Measurements from ENCODE around the gene RNF227. TPM values are rescaled to one million over a fixed set of nuclear protein-coding genes. Genes with fewer than 3 reads are reported as not detected.
"Not testable (repeated sequence)": the region's sequence is repeated elsewhere in the genome, so short reads cannot be mapped to it uniquely, and the experiment has no call there.

The RNF227 gene
- total RNA-seq, 1 donor from 2014 or later = 8.0 TPM

- Histone ChIP-seq H3K9me3 (no peaks in the 10 kb centered on the region), H3K27ac (peak overlapping the region; percentile 74), H3K4me1 (peaks cover 6% of the 10 kb centered on the region), H3K4me3 (no peak overlapping the region), H3K36me3 (no peaks in the 10 kb centered on the region), H3K27me3 (no peaks in the 10 kb centered on the region)
- no peak for DNase-seq
- intact Hi-C loops (cut with DNase I) = no loop called here
- peak; percentile 25 for ATAC-seq
- TF ChIP-seq, protein P1, sequence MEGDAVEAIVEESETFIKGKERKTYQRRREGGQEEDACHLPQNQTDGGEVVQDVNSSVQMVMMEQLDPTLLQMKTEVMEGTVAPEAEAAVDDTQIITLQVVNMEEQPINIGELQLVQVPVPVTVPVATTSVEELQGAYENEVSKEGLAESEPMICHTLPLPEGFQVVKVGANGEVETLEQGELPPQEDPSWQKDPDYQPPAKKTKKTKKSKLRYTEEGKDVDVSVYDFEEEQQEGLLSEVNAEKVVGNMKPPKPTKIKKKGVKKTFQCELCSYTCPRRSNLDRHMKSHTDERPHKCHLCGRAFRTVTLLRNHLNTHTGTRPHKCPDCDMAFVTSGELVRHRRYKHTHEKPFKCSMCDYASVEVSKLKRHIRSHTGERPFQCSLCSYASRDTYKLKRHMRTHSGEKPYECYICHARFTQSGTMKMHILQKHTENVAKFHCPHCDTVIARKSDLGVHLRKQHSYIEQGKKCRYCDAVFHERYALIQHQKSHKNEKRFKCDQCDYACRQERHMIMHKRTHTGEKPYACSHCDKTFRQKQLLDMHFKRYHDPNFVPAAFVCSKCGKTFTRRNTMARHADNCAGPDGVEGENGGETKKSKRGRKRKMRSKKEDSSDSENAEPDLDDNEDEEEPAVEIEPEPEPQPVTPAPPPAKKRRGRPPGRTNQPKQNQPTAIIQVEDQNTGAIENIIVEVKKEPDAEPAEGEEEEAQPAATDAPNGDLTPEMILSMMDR (IDR thresholded peaks at IDR 0.05) = no peak
These were observed 39.5 kb upstream of the RNF227 start for GRCh38 chr17:7955414-7956227.

GRCh38 chr17:7953266-7953665, 37.2 kb upstream of the RNF227 start:
- H3K27ac ChIP-seq; DNase-seq; intact Hi-C loops (cut with DNase I); ATAC-seq; H3K4me1 ChIP-seq; H3K27me3 ChIP-seq; H3K9me3 ChIP-seq: not testable (repeated sequence)
- Histone ChIP-seq H3K4me3 (peak overlapping the region; percentile 35), H3K36me3 (peaks cover 18% of the 10 kb centered on the region)

GRCh38 chr17:7951143-7951792, 35.2 kb upstream of the RNF227 start:
- Histone ChIP-seq H3K36me3 (peaks cover 38% of the 10 kb centered on the region), H3K4me1 (peaks cover 4% of the 10 kb centered on the region), H3K4me3 (peak overlapping the region; percentile 35), H3K27ac (peak overlapping the region; percentile 55), H3K27me3 (no peaks in the 10 kb centered on the region), H3K9me3 (no peaks in the 10 kb centered on the region)
- intact Hi-C loops (cut with DNase I) = no loop called here
- no peak for DNase-seq
- ATAC-seq = peak; percentile 56
- TF ChIP-seq, protein P1 (IDR thresholded peaks at IDR 0.05) = no peak

DNA sequence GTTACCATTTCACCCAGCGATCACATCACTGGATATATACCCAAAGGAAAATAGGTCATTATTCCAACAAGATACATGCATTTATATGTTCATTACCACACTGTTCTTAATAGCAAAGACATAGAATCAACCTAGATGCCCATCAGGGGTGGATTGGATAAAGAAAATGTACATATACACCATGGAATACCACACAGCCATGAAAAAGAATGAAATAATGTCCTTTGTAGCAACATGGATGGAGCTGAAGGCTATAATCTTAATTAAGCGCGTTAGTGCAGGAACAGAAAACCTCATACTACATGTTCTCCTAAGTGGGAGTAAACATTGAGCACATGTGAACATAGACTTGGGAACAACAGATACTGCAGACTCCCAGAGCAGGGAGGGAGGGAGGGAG, 34.5 kb upstream of the RNF227 start:
- no peak for ATAC-seq
- Histone ChIP-seq H3K4me3 (no peak overlapping the region), H3K9me3 (no peaks in the 10 kb centered on the region), H3K36me3 (peaks cover 45% of the 10 kb centered on the region), H3K27me3 (no peaks in the 10 kb centered on the region), H3K27ac (peak overlapping the region; percentile 30), H3K4me1 (no peaks in the 10 kb centered on the region)
- TF ChIP-seq, protein P1 (IDR thresholded peaks at IDR 0.05) = no peak
- intact Hi-C loops (cut with DNase I) = no loop called here
- DNase-seq = no peak

GRCh38 chr17:7947651-7948050, 31.6 kb upstream of the RNF227 start:
- ATAC-seq (no peak), DNase-seq (no peak)
- intact Hi-C loops (cut with DNase I) = no loop called here
- H3K4me3 ChIP-seq = no peak overlapping the region
- TF ChIP-seq, protein P1 (IDR thresholded peaks at IDR 0.05) = no peak
- no peak overlapping the region for H3K27ac ChIP-seq
- no peaks in the 10 kb centered on the region for H3K9me3 ChIP-seq
- H3K4me1 ChIP-seq = no peaks in the 10 kb centered on the region
- no peaks in the 10 kb centered on the region for H3K27me3 ChIP-seq
- peaks cover 72% of the 10 kb centered on the region for H3K36me3 ChIP-seq

DNA sequence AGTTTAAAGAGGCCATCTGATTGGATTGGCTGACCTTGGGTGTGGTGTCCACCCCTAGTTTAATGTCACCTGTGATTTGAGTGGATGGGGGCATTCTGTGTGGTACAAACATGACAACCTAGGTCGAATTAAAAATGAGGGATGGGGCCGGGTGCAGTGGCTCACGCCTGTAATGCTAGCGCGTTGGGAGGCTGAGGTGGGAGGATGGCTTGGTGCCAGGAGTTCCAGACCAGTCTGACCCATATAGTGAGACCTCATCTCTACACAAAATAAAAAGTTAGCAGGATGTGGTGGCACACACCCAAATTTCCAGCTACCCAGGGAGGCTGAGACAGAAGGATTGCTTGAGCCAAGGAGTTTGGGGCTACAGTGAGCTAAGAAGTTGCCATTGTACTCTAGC, 30.4 kb upstream of the RNF227 start:
- DNase-seq (no peak), ATAC-seq (no peak)
- Histone ChIP-seq H3K36me3 (peaks cover 81% of the 10 kb centered on the region), H3K9me3 (no peaks in the 10 kb centered on the region), H3K27me3 (no peaks in the 10 kb centered on the region), H3K27ac (no peak overlapping the region), H3K4me3 (no peak overlapping the region), H3K4me1 (no peaks in the 10 kb centered on the region)
- intact Hi-C loops (cut with DNase I) = no loop called here
- TF ChIP-seq, protein P1 (IDR thresholded peaks at IDR 0.05) = no peak

All from upper lobe of right lung (tissue), 1 donor.